ENCODE data around the gene SMARCB1.

The SMARCB1 gene

GRCh38 chr22:23825246-23825905 lies 38.6 kb downstream of the SMARCB1 start:
- H3K27ac ChIP-seq = no peak overlapping the region
- no peaks in the 10 kb centered on the region for H3K4me1 ChIP-seq
- H3K36me3 ChIP-seq (ENCODE audit: control insufficient read depth, insufficient read depth, low read length) = no peaks in the 10 kb centered on the region
- no peaks in the 10 kb centered on the region for H3K27me3 ChIP-seq (ENCODE audit: control insufficient read depth, insufficient read depth, low read length)
- H3K9me3 ChIP-seq (ENCODE audit: control insufficient read depth, low read length) = no peaks in the 10 kb centered on the region
- no peak overlapping the region for H3K9ac ChIP-seq
- H3K79me2 ChIP-seq = no peaks in the 10 kb centered on the region
- no peak overlapping the region for H3K4me3 ChIP-seq (ENCODE audit: low read depth, low read length)
- TF ChIP-seq CTCF (IDR thresholded peaks at IDR 0.05) = no peak
- no peak overlapping the region for H2AFZ ChIP-seq
- H3K4me2 ChIP-seq (ENCODE audit: low read length) = no peak overlapping the region

GRCh38 chr22:23826510-23827350 lies 40.0 kb downstream of the SMARCB1 start:
- TF ChIP-seq CTCF (IDR thresholded peaks at IDR 0.05) = no peak
- H3K4me1 ChIP-seq = no peaks in the 10 kb centered on the region
- no peaks in the 10 kb centered on the region for H3K27me3 ChIP-seq (ENCODE audit: control insufficient read depth, insufficient read depth, low read length)
- H3K4me2 ChIP-seq (ENCODE audit: low read length) = no peak overlapping the region
- no peaks in the 10 kb centered on the region for H3K9me3 ChIP-seq (ENCODE audit: control insufficient read depth, low read length)
- H3K27ac ChIP-seq = no peak overlapping the region
- no peaks in the 10 kb centered on the region for H3K79me2 ChIP-seq
- no peaks in the 10 kb centered on the region for H3K36me3 ChIP-seq (ENCODE audit: control insufficient read depth, insufficient read depth, low read length)
- no peak overlapping the region for H3K9ac ChIP-seq
- no peak overlapping the region for H3K4me3 ChIP-seq (ENCODE audit: low read depth, low read length)
- no peak overlapping the region for H2AFZ ChIP-seq

GRCh38 chr22:23827351-23827995 lies 40.7 kb downstream of the SMARCB1 start:
- Histone ChIP-seq H3K27me3 (ENCODE audit: control insufficient read depth, insufficient read depth, low read length) (no peaks in the 10 kb centered on the region), H2AFZ (no peak overlapping the region), H3K79me2 (no peaks in the 10 kb centered on the region), H3K4me3 (ENCODE audit: low read depth, low read length) (no peak overlapping the region), H3K4me2 (ENCODE audit: low read length) (no peak overlapping the region), H3K9ac (no peak overlapping the region), H3K27ac (no peak overlapping the region), H3K36me3 (ENCODE audit: control insufficient read depth, insufficient read depth, low read length) (no peaks in the 10 kb centered on the region), H3K4me1 (no peaks in the 10 kb centered on the region), H3K9me3 (ENCODE audit: control insufficient read depth, low read length) (no peaks in the 10 kb centered on the region)
- no peak for TF ChIP-seq CTCF (IDR thresholded peaks at IDR 0.05)

GRCh38 chr22:23828800-23829680 lies 42.3 kb downstream of the SMARCB1 start:
- H3K27me3 ChIP-seq (ENCODE audit: control insufficient read depth, insufficient read depth, low read length) = no peaks in the 10 kb centered on the region
- no peak overlapping the region for H3K27ac ChIP-seq
- no peaks in the 10 kb centered on the region for H3K36me3 ChIP-seq (ENCODE audit: control insufficient read depth, insufficient read depth, low read length)
- TF ChIP-seq CTCF (IDR thresholded peaks at IDR 0.05) = no peak
- no peak overlapping the region for H3K9ac ChIP-seq
- no peak overlapping the region for H2AFZ ChIP-seq
- H3K4me3 ChIP-seq (ENCODE audit: low read depth, low read length) = no peak overlapping the region
- H3K79me2 ChIP-seq = no peaks in the 10 kb centered on the region
- H3K4me1 ChIP-seq = no peaks in the 10 kb centered on the region
- H3K9me3 ChIP-seq (ENCODE audit: control insufficient read depth, low read length) = no peaks in the 10 kb centered on the region
- no peak overlapping the region for H3K4me2 ChIP-seq (ENCODE audit: low read length)
